Skin epidermis (tissue), 12 donors: ENCODE results near the gene CDC20.

ENCODE experiments used
- H3K27ac ChIP-seq, 21 experiments: fragments of 200-600 bp; sonication (generic) in 11 of 21; one replicate each; pipeline ENCODE4 v1.5.0; 2020; ENCODE audit warnings: mild to moderate bottlenecking in 3 of 21, inconsistent platforms in 2 of 21, moderate library complexity in 2 of 21
- H3K4me3 ChIP-seq, 7 experiments: fragments of 200-600 bp; sonication (generic) in 2 of 7; one replicate each; pipeline ENCODE4 v1.5.0; 2020; ENCODE audit warnings: inconsistent platforms in 2 of 7, mild to moderate bottlenecking in 2 of 7, moderate library complexity in 1 of 7

The CDC20 gene

DNA sequence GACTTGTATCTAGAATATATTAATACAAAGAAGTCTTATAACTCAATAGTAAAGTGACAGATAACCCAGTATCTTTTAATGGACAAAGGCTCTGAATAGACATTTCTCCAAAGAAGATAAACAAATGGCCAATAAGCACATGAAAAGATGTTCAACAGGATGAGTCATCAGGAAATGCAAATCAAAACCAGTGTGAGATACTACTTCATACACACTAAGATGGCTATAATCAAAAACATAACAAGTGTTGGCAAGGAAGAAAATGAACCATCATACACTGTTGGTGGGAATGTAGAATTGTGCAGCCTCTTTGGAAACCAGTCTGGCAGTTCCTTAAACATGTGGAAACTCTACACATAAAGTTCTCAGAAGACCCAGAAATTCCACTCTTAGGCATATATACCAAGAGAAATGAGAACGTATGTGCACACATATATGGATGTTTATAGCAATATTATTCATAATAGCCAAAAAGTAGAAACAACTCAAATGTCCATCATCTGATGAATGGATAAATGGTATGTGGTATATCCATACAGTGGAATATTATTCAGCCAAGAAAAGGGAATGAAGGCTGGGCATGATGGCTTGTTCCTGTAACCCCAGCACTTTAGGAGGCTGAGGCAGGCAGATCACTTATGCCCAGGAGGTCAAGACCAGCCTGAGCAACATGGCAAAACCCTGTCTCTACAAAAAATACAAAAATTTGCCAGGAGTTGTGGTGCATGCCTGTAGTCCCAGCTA is 31.1 kb upstream of the CDC20 start:
- H3K27ac ChIP-seq: no peak overlapping the region
- H3K4me3 ChIP-seq: no peak overlapping the region

DNA sequence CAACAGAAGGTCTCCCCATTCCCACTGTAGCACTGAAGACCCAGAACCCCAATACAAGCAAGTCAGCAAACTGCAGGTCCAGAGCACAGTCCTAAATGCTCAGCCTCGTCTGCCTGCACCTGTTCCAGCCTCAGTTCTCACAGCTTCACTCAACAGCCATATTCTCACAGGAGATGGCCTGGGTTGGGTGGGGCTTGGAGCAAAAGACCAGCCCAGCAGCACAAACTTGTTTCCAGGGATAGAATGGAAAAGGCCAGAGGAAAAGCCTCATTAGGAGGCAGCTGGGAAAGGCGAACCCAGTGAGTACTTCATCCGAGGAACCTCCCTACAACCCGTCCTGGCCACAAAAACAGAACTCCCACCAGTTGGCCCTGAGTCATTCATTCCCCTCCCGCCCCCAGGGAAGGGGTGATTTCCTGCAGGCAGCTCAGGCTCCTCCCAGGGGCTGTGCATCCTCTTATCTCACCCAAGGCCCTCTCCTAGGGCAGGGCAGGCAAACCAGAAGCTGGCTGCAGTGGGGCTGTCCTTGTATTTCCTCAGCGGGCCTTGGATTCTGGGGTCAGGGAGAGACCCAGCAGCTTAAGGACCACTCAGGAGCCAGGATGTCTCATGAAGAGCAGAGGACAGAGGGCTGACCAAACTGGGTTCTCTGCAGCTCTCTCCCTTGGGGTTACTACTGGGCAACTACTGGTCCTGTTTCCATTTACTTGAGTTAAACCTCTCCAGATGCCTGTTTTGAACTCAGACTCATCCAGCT is 28.6 kb upstream of the CDC20 start:
- no peak overlapping the region for H3K4me3 ChIP-seq
- peak overlapping the region in 16 of 21 experiments; percentile 12 to 74 (median 46) for H3K27ac ChIP-seq

DNA sequence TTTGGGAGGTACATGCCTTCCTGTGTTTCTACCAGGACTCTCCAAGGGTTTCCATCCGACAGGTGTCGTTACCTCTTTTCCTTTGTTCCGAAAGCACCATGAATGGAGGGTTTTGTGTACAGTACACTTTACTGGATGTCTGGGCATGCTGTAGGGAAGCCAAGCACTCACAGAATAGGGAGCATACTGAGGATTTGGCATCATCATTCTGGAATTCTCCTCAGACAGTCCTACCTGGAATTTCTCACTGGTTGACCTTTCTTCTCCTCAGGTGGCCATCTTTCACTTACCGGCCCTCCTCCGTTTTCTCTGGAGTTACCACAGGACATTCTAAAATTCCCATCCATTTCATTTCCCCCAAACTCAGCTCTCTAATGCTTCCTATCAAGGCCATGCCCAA is 27.1 kb upstream of the CDC20 start:
- Histone ChIP-seq H3K4me3 (no peak overlapping the region), H3K27ac (no peak overlapping the region)

DNA sequence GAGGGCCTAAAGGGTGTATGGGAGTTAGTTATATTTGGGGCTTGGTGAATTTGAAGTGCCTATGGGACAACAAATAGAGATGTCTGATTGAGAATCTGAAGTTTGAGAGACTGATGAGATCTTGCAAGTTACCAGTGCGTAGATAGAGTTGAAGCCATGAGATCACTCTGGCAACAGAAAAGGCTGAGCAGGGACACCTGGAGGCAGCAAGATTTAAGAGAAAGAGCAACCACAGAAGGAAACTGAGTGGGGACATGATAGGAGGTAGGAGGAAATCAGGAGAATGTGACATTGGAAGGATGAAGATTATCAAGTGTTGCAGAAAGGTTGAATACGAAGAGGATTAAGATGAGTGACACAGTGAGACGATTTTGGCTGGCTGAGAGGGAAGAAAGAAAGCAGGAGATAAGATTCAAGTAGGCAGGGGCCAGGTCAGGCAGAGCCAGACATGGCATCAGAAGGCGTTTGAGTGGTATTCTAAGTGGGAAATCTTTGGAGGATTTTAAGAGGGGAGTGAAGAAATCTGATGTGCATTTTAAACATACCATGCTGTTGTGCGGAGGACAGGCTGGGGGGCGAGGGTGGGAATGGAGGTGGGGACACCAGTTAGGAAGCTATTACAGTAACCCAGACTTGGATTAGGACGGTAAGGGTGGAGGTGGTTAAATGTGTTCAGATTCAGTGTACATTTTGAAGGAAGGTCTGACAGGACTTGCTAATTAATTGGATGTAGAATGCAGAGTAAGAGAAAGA is 24.2 kb upstream of the CDC20 start:
- no peak overlapping the region for H3K27ac ChIP-seq
- H3K4me3 ChIP-seq: no peak overlapping the region

DNA sequence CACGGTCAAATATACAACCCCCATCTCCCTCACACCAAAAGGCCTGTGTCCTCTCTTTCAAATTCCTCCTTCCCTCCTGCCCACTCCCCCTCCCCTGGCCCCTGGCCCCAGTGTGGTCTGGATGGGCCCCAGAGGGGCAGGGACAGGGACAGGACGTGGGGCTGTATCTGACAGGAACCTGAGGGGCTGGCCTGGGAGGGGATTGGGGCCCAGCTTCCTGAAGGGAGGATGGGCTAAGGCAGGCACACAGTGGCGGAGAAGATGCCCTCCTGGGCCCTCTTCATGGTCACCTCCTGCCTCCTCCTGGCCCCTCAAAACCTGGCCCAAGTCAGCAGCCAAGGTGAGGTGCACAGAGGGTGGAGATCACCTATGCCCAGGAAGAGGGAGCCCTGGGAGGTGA is 21.2 kb upstream of the CDC20 start, which contains the start of gene MPL:
Gene MPL, plus strand, starts transcription at position 231 of the 400 bp plus-strand sequence. Its CDS starts 31 bp downstream, at position 262.
- no peak within 1 kb of the TSS for H3K27ac ChIP-seq
- no peak within 1 kb of the TSS for H3K4me3 ChIP-seq

DNA sequence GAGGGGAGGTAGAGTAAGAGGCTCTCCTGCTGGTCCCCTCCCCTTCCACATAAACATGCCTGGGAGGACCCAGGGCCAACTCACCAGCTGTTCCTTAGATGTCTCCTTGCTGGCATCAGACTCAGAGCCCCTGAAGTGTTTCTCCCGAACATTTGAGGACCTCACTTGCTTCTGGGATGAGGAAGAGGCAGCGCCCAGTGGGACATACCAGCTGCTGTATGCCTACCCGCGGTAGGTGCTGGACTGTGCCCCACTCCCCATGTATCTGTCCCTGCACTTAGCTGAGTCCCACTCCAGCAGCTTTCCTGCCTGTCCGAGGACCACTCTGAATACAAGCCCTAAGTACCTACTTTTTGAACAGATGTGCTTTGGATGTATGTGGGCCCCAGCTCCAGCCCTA is 20.8 kb upstream of the CDC20 start:
- no peak overlapping the region for H3K4me3 ChIP-seq
- no peak overlapping the region for H3K27ac ChIP-seq

DNA sequence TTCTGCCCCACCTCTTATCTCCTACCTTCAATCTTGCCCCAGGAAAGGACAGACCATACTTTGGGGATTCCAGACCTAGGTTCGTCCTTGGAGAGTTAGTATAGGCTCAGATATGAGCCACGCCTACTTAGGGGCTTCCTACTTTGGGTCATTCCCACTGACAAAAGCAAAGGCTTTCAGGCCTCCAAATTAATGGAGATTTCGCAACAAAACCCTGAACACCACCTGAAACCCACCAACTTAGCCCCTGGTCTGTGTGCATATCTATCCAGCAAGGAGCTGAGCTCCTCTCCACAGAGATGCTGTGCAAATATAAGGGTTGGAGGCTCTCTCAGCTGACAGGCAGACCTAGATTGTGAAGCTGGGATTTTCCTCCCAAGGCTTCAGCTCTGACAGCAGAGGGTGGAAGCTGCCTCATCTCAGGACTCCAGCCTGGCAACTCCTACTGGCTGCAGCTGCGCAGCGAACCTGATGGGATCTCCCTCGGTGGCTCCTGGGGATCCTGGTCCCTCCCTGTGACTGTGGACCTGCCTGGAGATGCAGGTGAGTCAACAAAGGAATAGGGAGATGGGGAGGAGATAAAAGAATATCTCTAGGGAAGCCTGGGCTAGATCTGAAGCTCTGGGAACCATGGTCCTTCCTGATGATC is 19.1 kb upstream of the CDC20 start:
- Histone ChIP-seq H3K27ac (no peak overlapping the region), H3K4me3 (no peak overlapping the region)

DNA sequence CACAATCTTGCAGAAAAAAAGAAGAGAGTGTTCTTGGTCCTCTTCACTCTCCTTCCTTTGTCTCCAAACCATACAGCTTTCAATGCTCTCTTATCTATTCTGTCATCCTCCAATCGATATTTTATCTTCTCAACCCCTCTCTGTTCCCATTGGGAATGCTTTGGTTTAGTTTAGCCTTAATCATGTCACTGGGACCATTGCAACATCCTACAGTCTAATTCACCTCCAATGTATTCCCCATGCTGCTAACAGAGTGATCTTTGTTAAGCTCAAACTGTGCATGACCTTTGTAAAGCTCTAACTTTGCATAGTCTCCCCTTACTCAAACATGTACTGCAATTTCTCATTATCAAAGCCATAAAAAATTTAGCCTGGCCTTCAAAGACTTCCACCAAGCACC is 18.2 kb upstream of the CDC20 start:
- Histone ChIP-seq H3K27ac (no peak overlapping the region), H3K4me3 (no peak overlapping the region)

DNA sequence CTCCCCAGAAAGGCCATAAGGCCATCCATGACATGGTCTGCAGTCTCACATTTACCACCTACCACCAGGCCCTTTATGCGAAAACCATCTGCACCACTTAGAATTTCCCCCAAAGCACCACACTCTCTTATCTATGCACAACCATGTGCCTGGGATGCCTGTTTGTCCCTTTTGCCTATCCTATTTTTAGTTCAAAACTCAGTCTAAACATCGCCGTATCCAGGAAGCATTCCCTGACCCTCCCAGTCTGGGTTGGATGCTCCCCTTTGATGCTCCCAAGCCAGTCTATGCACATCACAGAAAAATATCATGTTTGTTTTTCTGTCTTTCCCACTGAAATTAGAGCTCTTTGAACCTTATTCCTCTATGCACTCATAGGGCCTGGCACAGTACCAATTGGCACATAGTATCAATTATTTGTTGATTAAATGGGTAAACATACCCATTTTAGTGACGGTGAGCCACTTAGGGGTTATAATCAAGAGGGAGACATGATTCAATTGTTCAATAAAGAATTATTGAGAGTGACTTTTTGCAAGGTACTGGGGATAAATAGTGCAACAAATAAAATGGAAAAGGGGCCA is 14.4 kb upstream of the CDC20 start:
- Histone ChIP-seq H3K27ac (no peak overlapping the region), H3K4me3 (no peak overlapping the region)

DNA sequence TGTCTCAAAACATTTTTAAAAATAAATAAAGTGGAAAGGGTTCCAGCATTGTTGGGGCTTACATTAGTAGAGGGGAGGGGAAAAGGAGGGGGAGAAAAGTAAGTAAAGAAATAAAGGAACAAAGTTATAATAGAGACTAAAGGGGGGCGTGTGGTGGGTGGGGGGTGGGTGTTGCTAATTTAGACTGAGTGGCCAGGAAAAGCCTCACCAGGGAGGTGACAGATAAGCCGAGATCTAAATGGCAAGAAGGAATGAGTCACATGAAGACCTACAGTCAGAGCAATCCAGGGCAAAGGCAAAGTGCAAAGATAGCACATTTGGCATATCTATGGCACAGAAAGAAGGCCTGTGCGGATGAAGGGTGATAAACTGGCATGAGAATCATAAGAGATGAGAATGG is 13.7 kb upstream of the CDC20 start:
- H3K27ac ChIP-seq: no peak overlapping the region
- H3K4me3 ChIP-seq: no peak overlapping the region

DNA sequence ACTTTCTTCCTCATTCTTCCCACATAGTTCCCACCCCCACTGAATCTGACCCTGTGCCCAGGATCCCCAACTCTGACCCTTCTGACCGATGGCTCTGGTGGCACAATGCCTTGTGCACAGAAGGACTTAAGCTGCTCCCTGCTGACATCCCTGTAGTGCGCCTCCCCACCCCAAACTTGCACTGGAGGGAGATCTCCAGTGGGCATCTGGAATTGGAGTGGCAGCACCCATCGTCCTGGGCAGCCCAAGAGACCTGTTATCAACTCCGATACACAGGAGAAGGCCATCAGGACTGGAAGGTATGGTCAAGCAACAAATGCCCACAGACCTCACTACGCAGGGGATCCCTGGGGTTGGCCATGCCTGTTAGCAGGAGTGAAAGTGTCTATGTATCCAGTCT is 12.1 kb upstream of the CDC20 start:
- Histone ChIP-seq H3K27ac (peak overlapping the region in 1 of 21 experiments; percentile 6), H3K4me3 (no peak overlapping the region)

DNA sequence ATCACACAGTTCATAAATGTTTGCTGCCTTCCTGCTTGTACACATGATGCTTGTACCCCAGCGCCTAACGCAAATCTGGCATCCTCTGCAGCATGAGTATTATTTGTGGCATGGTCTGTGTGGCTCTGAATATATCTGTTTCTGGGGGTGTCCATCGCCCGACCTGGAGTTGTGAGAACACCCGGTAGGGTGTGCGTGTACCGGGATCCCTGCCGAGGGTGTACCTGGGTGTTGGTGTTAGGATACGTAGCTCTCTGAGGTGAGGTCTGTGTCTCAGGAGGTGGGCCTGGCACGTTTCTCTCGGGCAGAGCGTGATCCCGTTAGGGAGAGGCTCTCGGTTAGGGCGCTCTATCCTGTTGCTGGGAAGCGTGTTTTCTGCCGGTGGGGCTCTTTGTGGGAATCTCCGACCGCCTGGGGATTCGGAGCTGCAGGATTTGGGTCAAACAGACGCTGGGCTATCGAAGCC is 10.4 kb upstream of the CDC20 start:
- peak overlapping the region; percentile 34 to 55 (median 48) for H3K4me3 ChIP-seq

DNA sequence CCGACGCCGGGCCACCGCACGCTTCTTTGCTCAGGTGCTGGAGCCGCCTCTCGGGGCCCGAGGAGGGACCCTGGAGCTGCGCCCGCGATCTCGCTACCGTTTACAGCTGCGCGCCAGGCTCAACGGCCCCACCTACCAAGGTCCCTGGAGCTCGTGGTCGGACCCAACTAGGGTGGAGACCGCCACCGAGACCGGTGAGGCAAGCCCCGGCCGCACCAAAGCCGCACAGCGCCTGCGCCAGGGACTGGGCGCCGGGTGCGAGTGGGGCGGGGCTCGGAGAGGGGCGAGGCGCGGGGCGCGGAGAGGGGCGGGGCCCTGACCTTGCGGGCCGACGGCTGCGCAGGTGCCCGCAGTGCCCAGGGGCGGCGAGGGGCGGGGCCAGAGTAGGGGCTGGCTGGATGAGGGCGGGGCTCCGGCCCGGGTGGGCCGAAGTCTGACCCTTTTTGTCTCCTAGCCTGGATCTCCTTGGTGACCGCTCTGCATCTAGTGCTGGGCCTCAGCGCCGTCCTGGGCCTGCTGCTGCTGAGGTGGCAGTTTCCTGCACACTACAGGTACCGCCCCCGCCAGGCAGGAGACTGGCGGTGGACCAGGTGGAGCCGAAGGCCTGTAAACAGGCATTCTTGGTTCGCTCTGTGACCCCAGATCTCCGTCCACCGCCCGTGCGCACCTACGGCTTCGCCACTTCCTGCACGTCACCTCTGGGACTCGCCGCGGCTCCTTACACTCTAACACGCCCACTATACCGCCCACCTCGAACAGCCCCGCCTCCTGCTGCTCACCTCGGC is 9.8 kb upstream of the CDC20 start:
- peak overlapping the region; percentile 34 to 55 (median 48) for H3K4me3 ChIP-seq
- H3K27ac ChIP-seq: peak overlapping the region in 20 of 21 experiments; percentile 67 to 95 (median 86)

More for the DNA sequence above, 10.4 kb upstream of the CDC20 start:
- peak overlapping the region in 20 of 21 experiments; percentile 55 to 95 (median 86) for H3K27ac ChIP-seq

DNA sequence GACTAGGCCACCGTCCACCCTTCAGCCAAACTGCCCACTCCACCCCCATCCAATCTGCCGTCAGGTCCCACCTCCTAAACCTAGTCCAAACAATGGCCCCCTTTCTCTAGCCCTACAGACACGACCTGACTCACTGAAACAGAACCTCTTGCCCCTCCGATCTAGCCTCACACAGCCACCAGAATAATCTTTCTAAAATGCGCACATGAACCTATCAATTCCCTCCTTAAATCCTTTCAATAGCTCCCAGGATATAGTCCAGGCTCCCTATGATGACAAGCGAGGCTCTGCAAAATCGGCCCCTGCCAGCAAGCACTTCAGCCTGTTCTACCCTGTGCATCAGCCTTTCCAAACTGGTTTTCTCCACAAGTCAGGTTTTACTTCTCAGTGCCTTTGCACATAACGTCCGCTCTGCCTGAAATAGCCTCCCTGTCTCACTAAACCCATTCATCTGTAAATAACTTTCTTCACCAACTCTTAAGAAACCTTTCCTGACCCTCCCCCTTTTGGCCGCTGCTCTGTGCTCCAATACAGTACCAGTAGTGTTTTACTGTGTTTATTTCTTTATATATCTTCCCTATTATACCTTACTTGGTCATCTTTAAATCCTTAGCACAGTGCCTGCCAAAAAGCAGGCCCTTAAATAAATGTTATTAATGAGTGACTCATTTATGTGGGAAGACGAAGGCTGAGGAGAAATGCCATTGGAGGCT is 9.0 kb upstream of the CDC20 start:
- peak overlapping the region in 20 of 21 experiments; percentile 67 to 95 (median 86) for H3K27ac ChIP-seq
- H3K4me3 ChIP-seq: peak overlapping the region; percentile 34 to 55 (median 48)

DNA sequence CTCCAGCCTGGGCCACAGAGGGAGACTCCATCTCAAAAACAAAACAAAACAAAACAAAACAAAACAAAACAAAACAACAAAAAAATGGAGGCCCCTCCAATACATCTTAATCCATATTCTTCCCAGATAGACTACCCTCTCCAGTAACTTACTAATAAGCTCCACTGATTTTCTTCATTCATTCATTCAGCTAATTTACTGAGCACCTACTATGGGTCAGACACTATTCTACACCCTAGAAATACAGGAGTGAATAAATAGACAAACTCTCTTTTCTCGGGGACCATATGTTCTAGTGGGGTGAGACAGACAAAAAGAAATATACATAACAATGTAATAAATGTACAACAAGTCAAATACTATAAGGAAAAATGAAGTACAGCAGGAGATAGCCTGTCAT is 7.8 kb upstream of the CDC20 start:
- Histone ChIP-seq H3K4me3 (no peak overlapping the region), H3K27ac (no peak overlapping the region)

DNA sequence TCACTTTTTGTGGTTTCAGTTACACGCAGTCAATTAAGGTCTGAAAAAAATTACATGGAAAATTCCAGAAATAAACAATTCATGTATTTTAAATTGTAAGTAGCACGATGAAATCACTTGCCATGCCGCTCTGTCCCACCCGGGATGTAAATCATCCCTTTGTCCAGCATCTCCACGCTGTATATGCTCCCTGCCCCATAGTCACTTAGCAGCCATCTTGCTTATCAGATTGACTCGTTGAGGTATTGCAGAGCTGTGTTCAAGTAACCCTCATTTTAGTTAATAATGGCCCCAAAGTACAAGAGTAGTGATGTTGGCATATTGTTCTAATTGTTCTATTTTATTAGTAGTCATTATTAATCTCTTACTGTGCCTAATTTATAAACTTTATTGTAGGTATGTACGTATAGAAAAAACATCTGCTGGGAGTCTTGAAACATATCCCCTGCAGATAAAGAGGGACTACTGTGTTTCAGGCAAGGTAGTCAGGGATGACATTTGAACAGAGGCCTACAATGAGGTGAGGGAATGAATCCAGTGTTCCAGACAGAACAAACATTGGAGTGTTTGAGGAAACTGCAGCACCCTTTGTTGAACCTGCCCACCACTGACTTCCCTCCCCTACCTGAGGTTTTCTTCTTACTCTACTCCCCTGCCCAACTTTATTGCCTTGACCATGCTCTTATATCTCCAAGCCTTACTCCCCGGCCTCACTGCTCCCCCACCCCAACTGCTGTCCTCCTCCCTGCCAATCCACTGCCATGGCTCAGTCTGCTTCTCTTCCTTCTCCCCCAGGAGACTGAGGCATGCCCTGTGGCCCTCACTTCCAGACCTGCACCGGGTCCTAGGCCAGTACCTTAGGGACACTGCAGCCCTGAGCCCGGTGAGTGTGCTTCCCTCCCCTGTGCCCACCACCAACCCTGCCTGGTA is 7.1 kb upstream of the CDC20 start:
- Histone ChIP-seq H3K4me3 (no peak overlapping the region), H3K27ac (no peak overlapping the region)

DNA sequence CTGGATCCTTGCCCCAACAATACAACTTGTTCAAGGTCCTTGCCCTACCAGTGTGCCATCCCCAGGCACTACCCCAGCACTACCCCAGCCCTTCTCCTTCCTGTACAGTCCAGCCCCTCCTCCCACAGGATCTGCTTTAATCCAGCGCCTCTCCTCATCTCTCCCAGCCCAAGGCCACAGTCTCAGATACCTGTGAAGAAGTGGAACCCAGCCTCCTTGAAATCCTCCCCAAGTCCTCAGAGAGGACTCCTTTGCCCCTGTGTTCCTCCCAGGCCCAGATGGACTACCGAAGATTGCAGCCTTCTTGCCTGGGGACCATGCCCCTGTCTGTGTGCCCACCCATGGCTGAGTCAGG is 6.5 kb upstream of the CDC20 start:
- H3K4me3 ChIP-seq: no peak overlapping the region
- no peak overlapping the region for H3K27ac ChIP-seq
